ENCODE data around the gene GCN1. TPM values are rescaled to one million over a fixed set of nuclear protein-coding genes. Genes with fewer than 3 reads are reported as not detected.
A peak's percentile ranks its signal among the peaks of the same experiment; 100 is the strongest.

GCN1 gene
- total and polyA plus RNA-seq, 2 of the 8 experiments (the other 6 are each of a cell fraction or from before 2014, with no cell fraction given), result 61.4 to 133 TPM

DNA sequence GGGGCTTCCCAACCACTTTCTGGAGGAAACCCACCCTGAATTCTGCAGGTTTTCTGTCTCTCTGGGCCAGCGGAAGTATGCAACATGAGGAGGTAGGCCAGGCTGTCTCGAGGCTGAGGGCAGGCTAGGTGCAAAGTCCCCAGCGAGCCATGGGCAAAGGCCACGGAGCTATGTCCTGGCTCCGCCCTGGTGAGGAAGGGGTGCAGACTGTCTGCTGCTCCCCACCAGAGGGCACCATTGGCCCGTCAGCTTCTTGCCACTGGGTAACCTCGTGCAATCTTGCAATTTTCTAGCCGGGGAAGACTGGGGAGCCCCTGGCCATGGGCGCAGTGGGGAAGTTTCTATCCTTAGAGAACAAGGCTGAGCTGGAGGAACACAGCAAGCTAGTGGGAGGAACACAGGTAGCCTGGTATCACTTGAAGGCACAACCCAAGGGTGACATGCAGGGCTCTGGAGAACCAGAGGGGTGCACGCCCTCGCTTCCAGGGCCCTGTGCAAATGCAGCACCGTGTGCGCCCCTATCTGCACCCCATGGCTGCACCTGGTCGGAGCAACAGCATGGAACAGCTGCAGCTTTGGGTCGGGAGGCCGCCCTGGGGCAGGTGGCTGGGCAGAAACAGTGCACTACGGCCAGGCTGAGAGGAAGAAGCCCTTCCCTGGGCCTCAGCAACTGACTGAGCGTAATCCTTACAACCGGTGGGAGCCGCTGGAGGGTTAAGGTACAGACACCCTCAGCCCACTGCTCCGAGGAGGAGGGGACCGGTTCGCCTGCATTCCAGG lies 34.0 kb upstream of the GCN1 start (continued):
- TF ChIP-seq MAFK (IDR thresholded peaks at IDR 0.05; ENCODE audit: low read depth, low read length) (peak; percentile 21; the same call in 1 of the 2 replicates), GTF2F1 (IDR thresholded peaks at IDR 0.05; ENCODE audit: borderline replicate concordance, low read depth, low read length) (peak; percentile 58; the same call in 1 of the 2 replicates), JUND (IDR thresholded peaks at IDR 0.05; ENCODE audit: low read length) (no peak; the same call in 1 of the 2 replicates), EZH2 (IDR thresholded peaks at IDR 0.05; ENCODE audit: low read depth, low read length, severe bottlenecking) (no peak), SRF (IDR thresholded peaks at IDR 0.05; ENCODE audit: low read depth, low read length) (no peak), NRF1 (IDR thresholded peaks at IDR 0.05; ENCODE audit: low read depth, low read length) (no peak), TAF1 (IDR thresholded peaks at IDR 0.05; ENCODE audit: low read depth, low read length) (peak; percentile 67), SP1 (IDR thresholded peaks at IDR 0.05; ENCODE audit: low read depth, low read length) (peak; percentile 99), RBBP5 (IDR thresholded peaks at IDR 0.05; ENCODE audit: borderline replicate concordance, low read depth, low read length) (peak; percentile 100), HDAC2 (IDR thresholded peaks at IDR 0.05; ENCODE audit: borderline replicate concordance in 1 of 2, low read depth in 2 of 2, low read length in 2 of 2) (0 out of 4 replicates have a peak, but pooled peaks of 1 of the 2 experiments have one; percentile 45), POU5F1 (IDR thresholded peaks at IDR 0.05; ENCODE audit: low read depth, low read length) (no peak), SP2 (IDR thresholded peaks at IDR 0.05; ENCODE audit: low read length) (no peak), FOSL1 (IDR thresholded peaks at IDR 0.05; ENCODE audit: insufficient read depth, low read depth, low read length) (no peak), CEBPB (IDR thresholded peaks at IDR 0.05; ENCODE audit: low read depth, low read length) (peak; percentile 40), BACH1 (IDR thresholded peaks at IDR 0.05; ENCODE audit: low read length) (no peak), JUN (IDR thresholded peaks at IDR 0.05; ENCODE audit: low read depth, low read length) (no peak), SIN3A (conservative IDR thresholded peaks at IDR 0.05 in 1 of 2, IDR thresholded peaks at IDR 0.05 in 1 of 2; ENCODE audit: low read depth in 1 of 2, low read length in 2 of 2) (peak; percentile 41 to 70; a peak in 1 of 4 replicates), POLR2AphosphoS5 (IDR thresholded peaks at IDR 0.05; ENCODE audit: low read depth, low read length) (peak; percentile 95), CREB1 (IDR thresholded peaks at IDR 0.05) (peak; percentile 61; the same call in 1 of the 2 replicates), TBP (IDR thresholded peaks at IDR 0.05; ENCODE audit: low read depth, low read length) (peak; percentile 68), SIRT6 (IDR thresholded peaks at IDR 0.05; ENCODE audit: low read length) (no peak), CBX8 (IDR thresholded peaks at IDR 0.05; ENCODE audit: borderline replicate concordance, low read depth, low read length) (no peak), CTBP2 (IDR thresholded peaks at IDR 0.05; ENCODE audit: borderline replicate concordance, insufficient read depth, insufficient read length, low read length) (peak; percentile 94), SP4 (IDR thresholded peaks at IDR 0.05; ENCODE audit: low read length) (no peak; the same call in 1 of the 2 replicates)
- TF ChIP-seq, protein P1, sequence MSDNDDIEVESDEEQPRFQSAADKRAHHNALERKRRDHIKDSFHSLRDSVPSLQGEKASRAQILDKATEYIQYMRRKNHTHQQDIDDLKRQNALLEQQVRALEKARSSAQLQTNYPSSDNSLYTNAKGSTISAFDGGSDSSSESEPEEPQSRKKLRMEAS (IDR thresholded peaks at IDR 0.05), result peak; percentile 87

All from H1 (cell line).